Measurements from ENCODE around the gene NUBPL. TPM values are rescaled to one million over a fixed set of nuclear protein-coding genes. Genes with fewer than 3 reads are reported as not detected.

NUBPL gene
- total and polyA plus RNA-seq, 8 donors, result 10.1 to 19.0 (median 16.9) TPM

- no peak for ATAC-seq
- no peak overlapping the region for H3K4me3 ChIP-seq
- no peak for TF ChIP-seq CTCF (IDR thresholded peaks at IDR 0.05)
- no peaks in the 10 kb centered on the region for H3K27me3 ChIP-seq
- H3K4me1 ChIP-seq, result no peaks in the 10 kb centered on the region
- intact Hi-C loops (cut with DNase I), result no loop called here
- peaks cover 0 to under 1% of the 10 kb centered on the region in 2 donors for H3K9me3 ChIP-seq
- no peak overlapping the region for H3K27ac ChIP-seq
- no peaks in the 10 kb centered on the region for H3K36me3 ChIP-seq
- no peak for DNase-seq
Measured at GRCh38 chr14:31677630-31678029, 116.4 kb downstream of the NUBPL start.

GRCh38 chr14:31678421-31679249 lies 117.4 kb downstream of the NUBPL start:
- ATAC-seq, result no peak

GRCh38 chr14:31682768-31683167 lies 121.6 kb downstream of the NUBPL start:
- DNase-seq (no peak), ATAC-seq (no peak)
- H3K27me3 ChIP-seq, result no peaks in the 10 kb centered on the region
- TF ChIP-seq CTCF (IDR thresholded peaks at IDR 0.05), result no peak
- no peak overlapping the region for H3K4me3 ChIP-seq
- H3K9me3 ChIP-seq, result peaks cover 0 to 12% of the 10 kb centered on the region in 2 donors
- H3K4me1 ChIP-seq, result no peaks in the 10 kb centered on the region
- no peak overlapping the region for H3K27ac ChIP-seq
- no peaks in the 10 kb centered on the region for H3K36me3 ChIP-seq
- intact Hi-C loops (cut with DNase I), result no loop called here

More at GRCh38 chr14:31678421-31679249, 117.4 kb downstream of the NUBPL start:
- TF ChIP-seq CTCF (IDR thresholded peaks at IDR 0.05), result no peak
- no peak overlapping the region for H3K4me3 ChIP-seq
- DNase-seq, result no peak
- no peaks in the 10 kb centered on the region for H3K36me3 ChIP-seq
- peaks cover 0 to 7% of the 10 kb centered on the region in 2 donors for H3K9me3 ChIP-seq
- H3K27ac ChIP-seq, result no peak overlapping the region
- no peaks in the 10 kb centered on the region for H3K27me3 ChIP-seq
- intact Hi-C loops (cut with DNase I), result no loop called here
- H3K4me1 ChIP-seq, result no peaks in the 10 kb centered on the region

GRCh38 chr14:31687726-31688125 lies 126.5 kb downstream of the NUBPL start:
- intact Hi-C loops (cut with DNase I), result no loop called here
- Histone ChIP-seq H3K27me3 (no peaks in the 10 kb centered on the region), H3K27ac (no peak overlapping the region), H3K4me3 (no peak overlapping the region), H3K36me3 (no peaks in the 10 kb centered on the region), H3K4me1 (no peaks in the 10 kb centered on the region), H3K9me3 (peaks cover 0 to 11% of the 10 kb centered on the region in 2 donors)
- ATAC-seq (no peak), DNase-seq (no peak)
- TF ChIP-seq CTCF (IDR thresholded peaks at IDR 0.05), result no peak

- no peak for TF ChIP-seq CTCF (IDR thresholded peaks at IDR 0.05)
- ATAC-seq, result no peak
- DNase-seq, result no peak
- Histone ChIP-seq H3K36me3 (no peaks in the 10 kb centered on the region), H3K27ac (no peak overlapping the region), H3K9me3 (no peaks in the 10 kb centered on the region), H3K4me3 (no peak overlapping the region), H3K4me1 (no peaks in the 10 kb centered on the region), H3K27me3 (no peaks in the 10 kb centered on the region)
- intact Hi-C loops (cut with DNase I), result no loop called here
Measured at GRCh38 chr14:31690056-31690455, 128.9 kb downstream of the NUBPL start.
